ENCODE data around the gene OAS3. TPM values are rescaled to one million over a fixed set of nuclear protein-coding genes. Genes with fewer than 3 reads are reported as not detected.

Gene OAS3
- total RNA-seq, 1 experiment from 2014 or later: 1.2 TPM

GRCh38 chr12:113000433-113000832, 62.2 kb downstream of the OAS3 start:
- TF ChIP-seq NFE2L1 (CRISPR knock-in tag; IDR thresholded peaks at IDR 0.05) (no peak), OVOL2 (CRISPR knock-in tag; IDR thresholded peaks at IDR 0.05; ENCODE audit: borderline replicate concordance) (no peak), ZMAT4 (CRISPR knock-in tag; IDR thresholded peaks at IDR 0.05) (no peak), RORB (CRISPR knock-in tag; IDR thresholded peaks at IDR 0.05) (no peak), ZNF281 (CRISPR knock-in tag; IDR thresholded peaks at IDR 0.05) (no peak), TP53 (CRISPR knock-in tag; IDR thresholded peaks at IDR 0.05) (no peak), CDX4 (CRISPR knock-in tag; IDR thresholded peaks at IDR 0.05; ENCODE audit: borderline replicate concordance) (no peak), TCF7 (CRISPR knock-in tag; IDR thresholded peaks at IDR 0.05; ENCODE audit: low read depth) (no peak), USF2 (CRISPR knock-in tag; IDR thresholded peaks at IDR 0.05) (no peak)
- TF ChIP-seq, protein P1, sequence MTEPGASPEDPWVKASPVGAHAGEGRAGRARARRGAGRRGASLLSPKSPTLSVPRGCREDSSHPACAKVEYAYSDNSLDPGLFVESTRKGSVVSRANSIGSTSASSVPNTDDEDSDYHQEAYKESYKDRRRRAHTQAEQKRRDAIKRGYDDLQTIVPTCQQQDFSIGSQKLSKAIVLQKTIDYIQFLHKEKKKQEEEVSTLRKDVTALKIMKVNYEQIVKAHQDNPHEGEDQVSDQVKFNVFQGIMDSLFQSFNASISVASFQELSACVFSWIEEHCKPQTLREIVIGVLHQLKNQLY (CRISPR knock-in tag; IDR thresholded peaks at IDR 0.05): no peak
- TF ChIP-seq, protein P2, sequence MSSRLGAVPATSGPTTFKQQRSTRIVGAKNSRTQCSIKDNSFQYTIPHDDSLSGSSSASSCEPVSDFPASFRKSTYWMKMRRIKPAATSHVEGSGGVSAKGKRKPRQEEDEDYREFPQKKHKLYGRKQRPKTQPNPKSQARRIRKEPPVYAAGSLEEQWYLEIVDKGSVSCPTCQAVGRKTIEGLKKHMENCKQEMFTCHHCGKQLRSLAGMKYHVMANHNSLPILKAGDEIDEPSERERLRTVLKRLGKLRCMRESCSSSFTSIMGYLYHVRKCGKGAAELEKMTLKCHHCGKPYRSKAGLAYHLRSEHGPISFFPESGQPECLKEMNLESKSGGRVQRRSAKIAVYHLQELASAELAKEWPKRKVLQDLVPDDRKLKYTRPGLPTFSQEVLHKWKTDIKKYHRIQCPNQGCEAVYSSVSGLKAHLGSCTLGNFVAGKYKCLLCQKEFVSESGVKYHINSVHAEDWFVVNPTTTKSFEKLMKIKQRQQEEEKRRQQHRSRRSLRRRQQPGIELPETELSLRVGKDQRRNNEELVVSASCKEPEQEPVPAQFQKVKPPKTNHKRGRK (CRISPR knock-in tag; IDR thresholded peaks at IDR 0.05; ENCODE audit: borderline replicate concordance): no peak
- no peak overlapping the region for H3K4me3 Mint-ChIP-seq
- DNase-seq (ENCODE audit: low spot score): no peak
- H3K27me3 Mint-ChIP-seq (ENCODE audit: low read depth): peaks cover 10% of the 10 kb centered on the region
- H3K9me3 Mint-ChIP-seq: peaks cover 18% of the 10 kb centered on the region
- ATAC-seq: no peak
- CTCF ChIA-PET: no interaction called here
- no peaks in the 10 kb centered on the region for H3K4me1 Mint-ChIP-seq
- H3K27ac Mint-ChIP-seq: no peak overlapping the region
- POLR2A ChIA-PET: no interaction called here
- H3K36me3 Mint-ChIP-seq: no peaks in the 10 kb centered on the region

- Mint-ChIP-seq H3K4me3 (no peak overlapping the region), H3K27ac (no peak overlapping the region), H3K4me1 (no peaks in the 10 kb centered on the region), H3K9me3 (peaks cover 17% of the 10 kb centered on the region), H3K36me3 (no peaks in the 10 kb centered on the region), H3K27me3 (ENCODE audit: low read depth) (peaks cover 7% of the 10 kb centered on the region)
- no peak for DNase-seq (ENCODE audit: low spot score)
- POLR2A ChIA-PET: interaction anchor here (0.6 kb wide), 1 partner anchor 574 kb away, joined by 4 read pairs; no protein-coding TSS in a partner anchor
- no peak for ATAC-seq
- CTCF ChIA-PET: interaction anchor here (0.6 to 0.7 kb wide), 3 partner anchors 9 to 137 kb away, joined by 3 to 9 read pairs (median 6); no protein-coding TSS in a partner anchor
- TF ChIP-seq IRF1 (CRISPR knock-in tag; IDR thresholded peaks at IDR 0.05) (no peak), FOXK1 (CRISPR knock-in tag; IDR thresholded peaks at IDR 0.05) (no peak), SMAD3 (CRISPR knock-in tag; IDR thresholded peaks at IDR 0.05; ENCODE audit: borderline replicate concordance) (no peak), SP1 (CRISPR knock-in tag; conservative IDR thresholded peaks at IDR 0.05) (no peak), TCF7 (CRISPR knock-in tag; IDR thresholded peaks at IDR 0.05; ENCODE audit: low read depth) (no peak), ZNF281 (CRISPR knock-in tag; IDR thresholded peaks at IDR 0.05) (no peak), MAX (CRISPR knock-in tag; IDR thresholded peaks at IDR 0.05) (no peak), USF2 (CRISPR knock-in tag; IDR thresholded peaks at IDR 0.05) (no peak)
- TF ChIP-seq, protein P3, sequence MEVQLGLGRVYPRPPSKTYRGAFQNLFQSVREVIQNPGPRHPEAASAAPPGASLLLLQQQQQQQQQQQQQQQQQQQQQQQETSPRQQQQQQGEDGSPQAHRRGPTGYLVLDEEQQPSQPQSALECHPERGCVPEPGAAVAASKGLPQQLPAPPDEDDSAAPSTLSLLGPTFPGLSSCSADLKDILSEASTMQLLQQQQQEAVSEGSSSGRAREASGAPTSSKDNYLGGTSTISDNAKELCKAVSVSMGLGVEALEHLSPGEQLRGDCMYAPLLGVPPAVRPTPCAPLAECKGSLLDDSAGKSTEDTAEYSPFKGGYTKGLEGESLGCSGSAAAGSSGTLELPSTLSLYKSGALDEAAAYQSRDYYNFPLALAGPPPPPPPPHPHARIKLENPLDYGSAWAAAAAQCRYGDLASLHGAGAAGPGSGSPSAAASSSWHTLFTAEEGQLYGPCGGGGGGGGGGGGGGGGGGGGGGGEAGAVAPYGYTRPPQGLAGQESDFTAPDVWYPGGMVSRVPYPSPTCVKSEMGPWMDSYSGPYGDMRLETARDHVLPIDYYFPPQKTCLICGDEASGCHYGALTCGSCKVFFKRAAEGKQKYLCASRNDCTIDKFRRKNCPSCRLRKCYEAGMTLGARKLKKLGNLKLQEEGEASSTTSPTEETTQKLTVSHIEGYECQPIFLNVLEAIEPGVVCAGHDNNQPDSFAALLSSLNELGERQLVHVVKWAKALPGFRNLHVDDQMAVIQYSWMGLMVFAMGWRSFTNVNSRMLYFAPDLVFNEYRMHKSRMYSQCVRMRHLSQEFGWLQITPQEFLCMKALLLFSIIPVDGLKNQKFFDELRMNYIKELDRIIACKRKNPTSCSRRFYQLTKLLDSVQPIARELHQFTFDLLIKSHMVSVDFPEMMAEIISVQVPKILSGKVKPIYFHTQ (CRISPR knock-in tag; IDR thresholded peaks at IDR 0.05): no peak
Measured at GRCh38 chr12:113002155-113002554, 63.9 kb downstream of the OAS3 start.

Measured in WTC11 (cell line).